Liver (tissue), 9 donors: ENCODE measurements around the gene DDO. TPM values are rescaled to one million over a fixed set of nuclear protein-coding genes. Genes with fewer than 3 reads are reported as not detected.
"Not testable (repeated sequence)": the region's sequence is repeated elsewhere in the genome, so short reads cannot be mapped to it uniquely, and the experiment has no call there.

ENCODE experiments used
- DNase-seq: peaks from one replicate; pipeline ENCODE4 v3.0.0-alpha.2; 2017; ENCODE audit warnings: low spot score
- H3K27ac ChIP-seq, 2 donors: one replicate each; pipeline ENCODE4 v1.7.0; 2013; ENCODE audit warnings: inconsistent platforms in 2 of 2, low read length in 2 of 2, control low read depth in 1 of 2, low read depth in 1 of 2, mild to moderate bottlenecking in 1 of 2
- H3K27me3 ChIP-seq, 4 donors: one replicate each; pipeline versions ENCODE4 v1.6.1 to v1.7.0; 2013; ENCODE audit warnings: low read length in 3 of 4, inconsistent platforms in 1 of 4, mild to moderate bottlenecking in 1 of 4, moderate library complexity in 1 of 4; ENCODE audit not compliant: control insufficient read depth in 4 of 4, insufficient read depth in 4 of 4
- H3K36me3 ChIP-seq, 4 donors: one replicate each; pipeline versions ENCODE4 v1.6.1 to v1.7.0; 2013; ENCODE audit warnings: low read length in 3 of 4, mild to moderate bottlenecking in 3 of 4, low read depth in 1 of 4, moderate library complexity in 1 of 4; ENCODE audit not compliant: control insufficient read depth in 4 of 4, insufficient read depth in 3 of 4
- H3K4me1 ChIP-seq, 4 donors: one replicate each; pipeline versions ENCODE4 v1.6.1 to v1.7.0; 2013; ENCODE audit warnings: low read length in 3 of 4, mild to moderate bottlenecking in 3 of 4, moderate library complexity in 1 of 4; ENCODE audit not compliant: control insufficient read depth in 4 of 4, insufficient read depth in 4 of 4
- H3K4me3 ChIP-seq, 3 donors: one replicate each; pipeline versions ENCODE4 v1.6.1 to v1.7.0; 2013; ENCODE audit warnings: low read length in 3 of 3, control low read depth in 1 of 3, low read depth in 1 of 3, mild to moderate bottlenecking in 1 of 3
- H3K9ac ChIP-seq, 2 donors: one replicate each; pipeline ENCODE4 v1.7.0; 2013; ENCODE audit warnings: low read length in 2 of 2, mild to moderate bottlenecking in 2 of 2, moderate library complexity in 2 of 2, control low read depth in 1 of 2, low read depth in 1 of 2
- H3K9me3 ChIP-seq, 4 donors: one replicate each; pipeline versions ENCODE4 v1.6.1 to v1.7.0; 2013; ENCODE audit warnings: low read length in 3 of 4; ENCODE audit not compliant: control insufficient read depth in 4 of 4
- ATF3 ChIP-seq: IDR thresholded peaks from 2 replicates; pipeline ENCODE4 v1.6.1; 2016; ENCODE audit warnings: antibody characterized with exemption
- CTCF ChIP-seq: fragments of 150-350 bp; IDR thresholded peaks from 2 replicates; pipeline ENCODE4 v1.5.1; 2017; ENCODE audit warnings: improper control_type of control experiment, low read depth, low read length; ENCODE audit not compliant: missing input control
- EGR1 ChIP-seq, 2 donors: IDR thresholded peaks; 2 replicates each; pipeline ENCODE4 v1.6.1; 2016 to 2018; ENCODE audit warnings: antibody characterized with exemption in 2 of 2, low read depth in 2 of 2
- FOXA1 ChIP-seq: IDR thresholded peaks from 2 replicates; pipeline ENCODE4 v1.6.1; 2016; ENCODE audit warnings: antibody characterized with exemption
- FOXA2 ChIP-seq: IDR thresholded peaks from 2 replicates; pipeline ENCODE4 v1.6.1; 2016; ENCODE audit warnings: antibody characterized with exemption
- GABPA ChIP-seq, 2 donors: IDR thresholded peaks in 1 of 2; conservative IDR thresholded peaks in 1 of 2; 2 replicates each; pipeline ENCODE4 v1.6.1; 2016; ENCODE audit warnings: antibody characterized with exemption in 2 of 2, mild to moderate bottlenecking in 1 of 2, moderate library complexity in 1 of 2
- HNF4G ChIP-seq: IDR thresholded peaks from 2 replicates; pipeline ENCODE4 v1.6.1; 2016; ENCODE audit warnings: antibody characterized with exemption
- JUND ChIP-seq, 2 donors: IDR thresholded peaks; 2 replicates each; pipeline ENCODE4 v1.6.1; 2016; ENCODE audit warnings: antibody characterized with exemption in 2 of 2
- MAX ChIP-seq: IDR thresholded peaks from 2 replicates; pipeline ENCODE4 v1.6.1; 2016; ENCODE audit warnings: antibody characterized with exemption
- NR2F2 ChIP-seq: IDR thresholded peaks from 2 replicates; pipeline ENCODE4 v1.6.1; 2016; ENCODE audit warnings: antibody characterized with exemption
- RAD21 ChIP-seq, 2 donors: IDR thresholded peaks; 2 replicates each; pipeline ENCODE4 v1.6.1; 2016; ENCODE audit warnings: antibody characterized with exemption in 2 of 2, mild to moderate bottlenecking in 2 of 2
- REST ChIP-seq: IDR thresholded peaks from 2 replicates; pipeline ENCODE4 v1.6.1; 2016; ENCODE audit warnings: antibody characterized with exemption, mild to moderate bottlenecking
- RXRA ChIP-seq, 2 donors: IDR thresholded peaks; 2 replicates each; pipeline ENCODE4 v1.6.1; 2017 to 2018; ENCODE audit warnings: antibody characterized with exemption in 2 of 2, mild to moderate bottlenecking in 1 of 2
- SP1 ChIP-seq: IDR thresholded peaks from 2 replicates; pipeline ENCODE4 v1.6.1; 2018; ENCODE audit warnings: antibody characterized with exemption, mild to moderate bottlenecking
- TAF1 ChIP-seq: conservative IDR thresholded peaks from 2 replicates; pipeline ENCODE4 v1.6.1; 2016; ENCODE audit warnings: antibody characterized with exemption, mild to moderate bottlenecking
- ZBTB33 ChIP-seq: IDR thresholded peaks from 2 replicates; pipeline ENCODE4 v1.6.1; 2016; ENCODE audit warnings: antibody characterized with exemption
- WGBS: extraction: QIAGEN DNeasy Blood & Tissue Kit; methylation state at CpG from one replicate; pipeline ENCODE4 v1.1.7; 2013; 5-methylcytosine and 5-hydroxymethylcytosine counted together
- polyA plus RNA-seq, 2 donors: library from polyadenylated mRNA; stranded (reverse) in 1 of 2; unstranded in 1 of 2; fragments of 200-250 nt in 1 of 2; fragments of >200 nt in 1 of 2; fragmentation: Nextera tagmentation in 1 of 2; extraction: Ambion mirVana in 1 of 2; gene quantifications; one replicate each; pipeline versions ENCODE4 v1.2.1 to v1.2.3, GENCODE V29; 2013 to 2015
- total RNA-seq, 2 donors: library from RNA; depleted of rRNA; stranded (reverse); fragments of >200 nt; gene quantifications; one replicate each; pipeline ENCODE4 v1.2.3, GENCODE V29; 2014
- donor health status: healthy.
- donor health status: healthy.
- donor health status: healthy.
- donor health status: healthy.
- donor health status: healthy.

The DDO gene
- total and polyA plus RNA-seq, 4 donors, result 4.9 to 11.1 (median 7.0) TPM

GRCh38 chr6:110350593-110350992, 64.8 kb downstream of the DDO start:
- 98% methylated on average over 7 of the region's 7 CpGs for WGBS
- H3K27ac ChIP-seq, result not testable (repeated sequence)

GRCh38 chr6:110348961-110349690, 66.2 kb downstream of the DDO start:
- H3K36me3 ChIP-seq, result no peaks in the 10 kb centered on the region
- no peak overlapping the region for H3K27ac ChIP-seq
- 94% methylated on average over 11 of the region's 11 CpGs for WGBS
- H3K4me3 ChIP-seq, result no peak overlapping the region
- no peak overlapping the region for H3K9ac ChIP-seq
- no peaks in the 10 kb centered on the region for H3K9me3 ChIP-seq
- no peaks in the 10 kb centered on the region for H3K27me3 ChIP-seq
- no peak for DNase-seq
- no peaks in the 10 kb centered on the region for H3K4me1 ChIP-seq
- TF ChIP-seq ATF3 (no peak), GABPA (IDR thresholded peaks at IDR 0.05 in 1 of 2, conservative IDR thresholded peaks at IDR 0.05 in 1 of 2) (no peak), CTCF (no peak), ZBTB33 (no peak), HNF4G (no peak), SP1 (no peak), MAX (no peak), JUND (IDR thresholded peaks at IDR 0.05) (no peak), TAF1 (no peak)

More at GRCh38 chr6:110350593-110350992, 64.8 kb downstream of the DDO start:
- H3K36me3 ChIP-seq, H3K4me3 ChIP-seq, H3K9ac ChIP-seq, H3K4me1 ChIP-seq, H3K27me3 ChIP-seq, DNase-seq, H3K9me3 ChIP-seq: not testable (repeated sequence)

- H3K4me1 ChIP-seq, result no peaks in the 10 kb centered on the region
- no peak overlapping the region for H3K27ac ChIP-seq
- no peak overlapping the region for H3K9ac ChIP-seq
- H3K4me3 ChIP-seq, result no peak overlapping the region
- DNase-seq, result no peak
- H3K9me3 ChIP-seq, result no peaks in the 10 kb centered on the region
- WGBS, result 87% methylated on average over 4 of the region's 4 CpGs
- no peaks in the 10 kb centered on the region for H3K27me3 ChIP-seq
- no peaks in the 10 kb centered on the region for H3K36me3 ChIP-seq
- no peak for TF ChIP-seq HNF4G
- TF ChIP-seq FOXA2, result no peak
- TF ChIP-seq CTCF, result no peak
- TF ChIP-seq JUND (IDR thresholded peaks at IDR 0.05), result no peak
- no peak for TF ChIP-seq REST
- no peak for TF ChIP-seq ATF3
- TF ChIP-seq TAF1, result no peak
- no peak for TF ChIP-seq NR2F2
- no peak for TF ChIP-seq RAD21 (IDR thresholded peaks at IDR 0.05)
- no peak for TF ChIP-seq RXRA (IDR thresholded peaks at IDR 0.05)
- TF ChIP-seq EGR1 (IDR thresholded peaks at IDR 0.05; ENCODE audit: low read depth in 2 of 2), result no peak
- TF ChIP-seq FOXA1, result no peak
Measured at GRCh38 chr6:110345025-110345424, 70.3 kb downstream of the DDO start.
